Fibroblast of lung (primary cell): ENCODE data around the gene LAYN. TPM values are rescaled to one million over a fixed set of nuclear protein-coding genes. Genes with fewer than 3 reads are reported as not detected.

Experiments
- DNase-seq, 2 donors: peaks; one replicate each; pipeline versions ENCODE4 v3.0.0 to v3.0.0-alpha.2; 2010; ENCODE audit warnings: low read depth in 2 of 2
- H2AFZ ChIP-seq: 2 replicates; pipeline ENCODE4 v1.5.1; 2012; ENCODE audit warnings: low read length, control low read depth, inconsistent platforms
- H3K27ac ChIP-seq: 2 replicates; pipeline ENCODE4 v1.5.1; 2011; ENCODE audit warnings: low read length, control low read depth; ENCODE audit not compliant: insufficient read depth
- H3K27me3 ChIP-seq: 2 replicates; pipeline ENCODE4 v1.5.1; 2011; ENCODE audit warnings: mild to moderate bottlenecking, low read length; ENCODE audit not compliant: control insufficient read depth, insufficient read depth
- H3K36me3 ChIP-seq: 2 replicates; pipeline ENCODE4 v1.5.1; 2011; ENCODE audit warnings: low read length; ENCODE audit not compliant: control insufficient read depth, insufficient read depth
- H3K4me1 ChIP-seq: 2 replicates; pipeline ENCODE4 v1.5.1; 2011; ENCODE audit warnings: low read length; ENCODE audit not compliant: control insufficient read depth, insufficient read depth; ENCODE audit errors: extremely low read depth
- H3K4me2 ChIP-seq: 2 replicates; pipeline ENCODE4 v1.5.1; 2011; ENCODE audit warnings: low read length, control low read depth; ENCODE audit not compliant: insufficient read depth; ENCODE audit errors: extremely low read depth
- H3K4me3 ChIP-seq, 4 experiments: fragments of 200-600 bp in 1 of 4; sonication (generic) in 1 of 4; replicated peaks in 1 of 4; 2 replicates each; pipeline ENCODE4 v1.5.1; 2011 to 2016; ENCODE audit warnings: low read length in 4 of 4, low read depth in 3 of 4, mild to moderate bottlenecking in 3 of 4, control low read depth in 2 of 4, inconsistent platforms in 1 of 4, mixed read lengths in 1 of 4; ENCODE audit not compliant: insufficient read depth in 1 of 4; ENCODE audit errors: control extremely low read depth in 1 of 4
- H3K79me2 ChIP-seq: 2 replicates; pipeline ENCODE4 v1.5.1; 2012; ENCODE audit warnings: mild to moderate bottlenecking, low read length, inconsistent platforms; ENCODE audit not compliant: control insufficient read depth, insufficient read depth
- H3K9ac ChIP-seq: 2 replicates; pipeline ENCODE4 v1.5.1; 2011; ENCODE audit warnings: mild to moderate bottlenecking, low read length, control low read depth; ENCODE audit not compliant: insufficient read depth
- H3K9me3 ChIP-seq: 2 replicates; pipeline ENCODE4 v1.5.1; 2012; ENCODE audit warnings: low read depth, low read length; ENCODE audit not compliant: control insufficient read depth, insufficient read depth
- H4K20me1 ChIP-seq: 2 replicates; pipeline ENCODE4 v1.5.1; 2011; ENCODE audit warnings: low read length; ENCODE audit not compliant: control insufficient read depth, insufficient read depth; ENCODE audit errors: extremely low read depth
- EZH2 ChIP-seq: IDR thresholded peaks from 2 replicates; pipeline ENCODE4 v1.5.1; 2012; ENCODE audit warnings: low read length, control low read depth, mild to moderate bottlenecking; ENCODE audit errors: missing control alignments
- polyA plus RNA-seq, 2 donors: library from polyadenylated mRNA; depleted of rRNA in 1 of 2; stranded (reverse) in 1 of 2; unstranded in 1 of 2; fragments of >200 nt; gene quantifications; 2 replicates each; pipeline ENCODE4 v1.2.1, GENCODE V29; 2011 to 2012; ENCODE audit warnings: missing spikeins in 1 of 2
- total RNA-seq: library from RNA; depleted of rRNA; stranded (reverse); fragments of >200 nt; gene quantifications from 2 replicates; pipeline ENCODE4 v1.2.1, GENCODE V29; 2014
- TF ChIP-seq, protein P1 (sequence below), 2 donors: IDR thresholded peaks in 1 of 2; conservative IDR thresholded peaks in 1 of 2; 1 replicate in 1 of 2; 2 replicates in 1 of 2; pipeline ENCODE4 v1.5.1; 2011 to 2012; ENCODE audit warnings: low read length in 2 of 2, control low read depth in 1 of 2, inconsistent platforms in 1 of 2, low read depth in 1 of 2, mild to moderate bottlenecking in 1 of 2

Gene LAYN
- total and polyA plus RNA-seq, 2 donors (not counting 1 experiment from before 2014, with no cell fraction given), result 117 to 140 TPM

DNA sequence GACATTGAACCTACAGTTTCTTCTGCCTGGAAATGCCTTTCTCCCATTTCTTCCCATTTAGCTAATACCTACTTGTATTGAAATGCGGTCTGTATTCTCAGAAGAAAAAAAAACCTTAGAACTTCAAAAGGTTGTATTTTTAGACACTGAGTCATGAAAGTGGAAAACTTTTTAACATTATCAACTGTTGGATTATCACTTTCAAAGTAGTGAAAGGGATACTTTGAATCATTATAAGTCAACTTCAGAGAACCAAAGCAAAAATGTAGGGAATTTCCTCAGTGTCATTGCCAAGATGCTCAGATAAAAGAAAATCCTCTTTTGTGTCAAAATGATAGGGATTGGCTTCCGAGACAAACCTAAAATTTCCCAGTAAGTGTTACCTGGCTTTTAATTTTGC lies 19.4 kb upstream of the LAYN start:
- DNase-seq, result peak in 1 of 2 donors; percentile 85
- Histone ChIP-seq H3K4me1 (peaks cover 2% of the 10 kb centered on the region), H3K36me3 (no peaks in the 10 kb centered on the region), H3K4me2 (no peak overlapping the region), H3K9ac (no peak overlapping the region), H3K27ac (no peak overlapping the region), H3K9me3 (no peaks in the 10 kb centered on the region), H3K79me2 (no peaks in the 10 kb centered on the region), H3K4me3 (no peak overlapping the region), H2AFZ (no peak overlapping the region), H4K20me1 (no peaks in the 10 kb centered on the region), H3K27me3 (no peaks in the 10 kb centered on the region)
- TF ChIP-seq EZH2, result no peak
- TF ChIP-seq, protein P1, sequence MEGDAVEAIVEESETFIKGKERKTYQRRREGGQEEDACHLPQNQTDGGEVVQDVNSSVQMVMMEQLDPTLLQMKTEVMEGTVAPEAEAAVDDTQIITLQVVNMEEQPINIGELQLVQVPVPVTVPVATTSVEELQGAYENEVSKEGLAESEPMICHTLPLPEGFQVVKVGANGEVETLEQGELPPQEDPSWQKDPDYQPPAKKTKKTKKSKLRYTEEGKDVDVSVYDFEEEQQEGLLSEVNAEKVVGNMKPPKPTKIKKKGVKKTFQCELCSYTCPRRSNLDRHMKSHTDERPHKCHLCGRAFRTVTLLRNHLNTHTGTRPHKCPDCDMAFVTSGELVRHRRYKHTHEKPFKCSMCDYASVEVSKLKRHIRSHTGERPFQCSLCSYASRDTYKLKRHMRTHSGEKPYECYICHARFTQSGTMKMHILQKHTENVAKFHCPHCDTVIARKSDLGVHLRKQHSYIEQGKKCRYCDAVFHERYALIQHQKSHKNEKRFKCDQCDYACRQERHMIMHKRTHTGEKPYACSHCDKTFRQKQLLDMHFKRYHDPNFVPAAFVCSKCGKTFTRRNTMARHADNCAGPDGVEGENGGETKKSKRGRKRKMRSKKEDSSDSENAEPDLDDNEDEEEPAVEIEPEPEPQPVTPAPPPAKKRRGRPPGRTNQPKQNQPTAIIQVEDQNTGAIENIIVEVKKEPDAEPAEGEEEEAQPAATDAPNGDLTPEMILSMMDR (conservative IDR thresholded peaks at IDR 0.05 in 1 of 2, IDR thresholded peaks at IDR 0.05 in 1 of 2; ENCODE audit: low read depth in 1 of 2, low read length in 2 of 2), result no peak

DNA sequence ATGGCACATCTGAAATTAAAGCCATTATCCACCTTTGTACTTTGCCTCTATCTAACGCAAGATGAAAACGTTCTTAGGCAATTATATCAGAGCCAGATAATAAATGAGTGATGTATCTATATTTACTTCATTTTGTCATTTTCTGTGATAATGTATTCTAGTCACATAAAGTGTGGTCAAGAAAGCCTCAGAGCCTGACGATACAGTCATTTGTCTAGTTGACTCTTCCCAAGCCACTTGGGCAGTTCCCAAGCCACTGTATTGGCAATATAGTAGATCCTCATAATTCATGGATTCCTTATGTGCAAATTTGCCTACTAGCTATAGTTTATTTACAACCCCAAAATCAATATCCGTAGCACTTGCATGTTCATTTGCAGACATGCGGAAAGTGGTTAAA lies 18.1 kb upstream of the LAYN start:
- Histone ChIP-seq H3K4me3 (no peak overlapping the region), H3K9ac (no peak overlapping the region), H2AFZ (no peak overlapping the region), H3K9me3 (no peaks in the 10 kb centered on the region), H3K79me2 (no peaks in the 10 kb centered on the region), H3K4me2 (no peak overlapping the region), H3K36me3 (no peaks in the 10 kb centered on the region), H3K27ac (no peak overlapping the region), H4K20me1 (no peaks in the 10 kb centered on the region), H3K4me1 (peaks cover 2% of the 10 kb centered on the region), H3K27me3 (no peaks in the 10 kb centered on the region)
- TF ChIP-seq EZH2, result no peak
- TF ChIP-seq, protein P1 (conservative IDR thresholded peaks at IDR 0.05 in 1 of 2, IDR thresholded peaks at IDR 0.05 in 1 of 2; ENCODE audit: low read depth in 1 of 2, low read length in 2 of 2), result no peak
- peak in 1 of 2 donors; percentile 76 for DNase-seq

DNA sequence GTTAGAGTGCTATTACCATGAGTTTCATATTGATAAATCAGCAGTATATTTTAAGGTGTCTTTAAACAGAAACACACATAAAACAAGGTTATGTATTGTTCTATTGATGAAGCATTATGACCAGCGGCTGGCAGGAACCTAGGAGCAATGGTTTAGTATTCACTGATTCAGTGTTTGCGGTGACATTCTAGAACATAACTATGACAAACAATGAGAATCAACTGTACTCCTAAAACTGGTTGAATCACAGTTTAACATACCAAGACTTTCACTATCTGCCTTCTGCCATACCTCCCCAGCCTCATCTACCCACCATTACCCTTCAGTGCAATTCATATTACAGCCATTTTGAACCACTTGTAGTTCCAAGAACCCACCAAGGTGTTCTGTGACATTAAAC lies 17.2 kb upstream of the LAYN start:
- Histone ChIP-seq H3K9ac (no peak overlapping the region), H3K9me3 (no peaks in the 10 kb centered on the region), H3K36me3 (no peaks in the 10 kb centered on the region), H3K4me2 (no peak overlapping the region), H3K27ac (no peak overlapping the region), H3K4me3 (no peak overlapping the region), H2AFZ (no peak overlapping the region), H3K27me3 (no peaks in the 10 kb centered on the region), H3K4me1 (peaks cover 2% of the 10 kb centered on the region), H3K79me2 (no peaks in the 10 kb centered on the region), H4K20me1 (no peaks in the 10 kb centered on the region)
- no peak for TF ChIP-seq EZH2
- TF ChIP-seq, protein P1 (conservative IDR thresholded peaks at IDR 0.05 in 1 of 2, IDR thresholded peaks at IDR 0.05 in 1 of 2; ENCODE audit: low read depth in 1 of 2, low read length in 2 of 2), result no peak
- no peak for DNase-seq
